CD14-positive monocyte (primary cell): ENCODE data around the gene ARHGEF10L. TPM values are rescaled to one million over a fixed set of nuclear protein-coding genes. Genes with fewer than 3 reads are reported as not detected.

Experiments used
- DNase-seq, 3 donors: peaks; one replicate each; pipeline ENCODE4 v3.0.0-alpha.2; 2011 to 2022
- H2AFZ ChIP-seq: 2 replicates; pipeline ENCODE4 v1.6.0; 2012; ENCODE audit warnings: mild to moderate bottlenecking, low read depth, low read length, inconsistent platforms; ENCODE audit not compliant: insufficient read depth, poor library complexity, severe bottlenecking
- H3K27ac ChIP-seq, 2 donors: 1 replicate in 1 of 2; 2 replicates in 1 of 2; pipeline ENCODE4 v1.5.1; 2012 to 2013; ENCODE audit warnings: low read length in 2 of 2, control low read depth in 1 of 2, inconsistent platforms in 1 of 2, low read depth in 1 of 2, mild to moderate bottlenecking in 1 of 2
- H3K27me3 ChIP-seq, 2 donors: one replicate each; pipeline versions ENCODE4 v1.6.0 to v1.6.1; 2011 to 2013; ENCODE audit warnings: low read length in 2 of 2; ENCODE audit not compliant: control insufficient read depth in 2 of 2, insufficient read depth in 2 of 2
- H3K36me3 ChIP-seq, 2 donors: replicated peaks in 1 of 2; 1 replicate in 1 of 2; 2 replicates in 1 of 2; pipeline versions ENCODE4 v1.5.1 to v1.6.1; 2012 to 2013; ENCODE audit warnings: low read length in 2 of 2, control low read depth in 1 of 2, inconsistent platforms in 1 of 2, mild to moderate bottlenecking in 1 of 2; ENCODE audit not compliant: insufficient read depth in 2 of 2, control insufficient read depth in 1 of 2
- H3K4me1 ChIP-seq, 2 donors: 1 replicate in 1 of 2; 2 replicates in 1 of 2; pipeline versions ENCODE4 v1.5.1 to v1.6.1; 2012 to 2013; ENCODE audit warnings: low read length in 2 of 2, control low read depth in 1 of 2, inconsistent platforms in 1 of 2, mild to moderate bottlenecking in 1 of 2, moderate library complexity in 1 of 2; ENCODE audit not compliant: insufficient read depth in 2 of 2, control insufficient read depth in 1 of 2
- H3K4me2 ChIP-seq: replicated peaks from 2 replicates; pipeline ENCODE3; 2012; ENCODE audit warnings: low read length, moderate library complexity, mild to moderate bottlenecking; ENCODE audit not compliant: poor library complexity, severe bottlenecking; ENCODE audit errors: extremely low read depth
- H3K4me3 ChIP-seq, 3 experiments: fragments of 200-600 bp in 1 of 3; sonication (generic) in 1 of 3; replicated peaks in 1 of 3; 1 replicate in 2 of 3; 2 replicates in 1 of 3; pipeline ENCODE4 v1.5.1; 2011 to 2013; ENCODE audit warnings: low read length in 3 of 3, mild to moderate bottlenecking in 3 of 3, control low read depth in 2 of 3, low read depth in 2 of 3, inconsistent platforms in 1 of 3, moderate library complexity in 1 of 3
- H3K79me2 ChIP-seq: 2 replicates; pipeline ENCODE4 v1.6.0; 2012; ENCODE audit warnings: mild to moderate bottlenecking, control low read depth, inconsistent platforms, low read length, moderate library complexity; ENCODE audit not compliant: insufficient read depth
- H3K9ac ChIP-seq: 2 replicates; pipeline ENCODE4 v1.6.0; 2017; ENCODE audit warnings: low read length, mild to moderate bottlenecking; ENCODE audit not compliant: insufficient read depth, poor library complexity, severe bottlenecking
- H3K9me3 ChIP-seq, 2 donors: replicated peaks in 1 of 2; 1 replicate in 1 of 2; 2 replicates in 1 of 2; pipeline versions ENCODE4 v1.5.1 to v1.6.1; 2012 to 2013; ENCODE audit warnings: low read length in 2 of 2, control low read depth in 1 of 2; ENCODE audit not compliant: control insufficient read depth in 1 of 2, insufficient read depth in 1 of 2
- H4K20me1 ChIP-seq: 2 replicates; pipeline ENCODE4 v1.6.0; 2012; ENCODE audit warnings: mild to moderate bottlenecking, low read length, control low read depth, moderate library complexity; ENCODE audit not compliant: insufficient read depth
- H3K27ac Mint-ChIP-seq, 7 donors: one replicate each; pipeline ENCODE4 v1.8.0; 2020; ENCODE audit warnings: mild to moderate bottlenecking in 7 of 7, mixed read lengths in 7 of 7, moderate library complexity in 6 of 7, inconsistent platforms in 2 of 7
- H3K27me3 Mint-ChIP-seq, 3 donors: one replicate each; pipeline ENCODE4 v1.8.0; 2021 to 2022; ENCODE audit warnings: low read depth in 3 of 3, mild to moderate bottlenecking in 3 of 3, mixed read lengths in 3 of 3, moderate library complexity in 3 of 3, inconsistent platforms in 1 of 3
- H3K36me3 Mint-ChIP-seq, 2 donors: one replicate each; pipeline ENCODE4 v1.8.0; 2020; ENCODE audit warnings: mixed read lengths in 2 of 2, inconsistent platforms in 1 of 2, mild to moderate bottlenecking in 1 of 2
- H3K4me1 Mint-ChIP-seq: one replicate; pipeline ENCODE4 v1.8.0; 2020; ENCODE audit warnings: mild to moderate bottlenecking, mixed read lengths
- H3K4me3 Mint-ChIP-seq, 2 donors: one replicate each; pipeline ENCODE4 v1.8.0; 2020; ENCODE audit warnings: mild to moderate bottlenecking in 2 of 2, mixed read lengths in 2 of 2, moderate library complexity in 1 of 2
- H3K9me3 Mint-ChIP-seq, 7 donors: one replicate each; pipeline ENCODE4 v1.8.0; 2020 to 2022; ENCODE audit warnings: mixed read lengths in 7 of 7, mild to moderate bottlenecking in 6 of 7, moderate library complexity in 6 of 7, inconsistent platforms in 2 of 7
- CTCF ChIP-seq: fragments of 200-600 bp; IDR thresholded peaks from one replicate; pipeline ENCODE4 v1.8.0; 2022; ENCODE audit warnings: antibody characterized with exemption, mild to moderate bottlenecking
- WGBS: methylation state at CpG from one replicate; pipeline ENCODE4 v1.1.5; 2013; ENCODE audit warnings: missing lambda C conversion rate; ENCODE audit not compliant: insufficient coverage; 5-methylcytosine and 5-hydroxymethylcytosine counted together
- intact Hi-C, 2 donors: fragments of 100-400 bp; cut with micrococcal nuclease; formaldehyde crosslinking; loops; one replicate each; pipeline versions ENCODE4 v1.15.0 to v1.15.1; 2023
- polyA plus RNA-seq, 3 donors: library from polyadenylated mRNA; depleted of rRNA in 1 of 3; unstranded in 2 of 3; stranded (reverse) in 1 of 3; fragments of 300-500 nt in 2 of 3; fragments of >200 nt in 1 of 3; fragmentation: Illumina TruSeq in 2 of 3; gene quantifications; 1 replicate in 2 of 3; 2 replicates in 1 of 3; pipeline ENCODE4 v1.2.3, GENCODE V29; 2012 to 2021

The ARHGEF10L gene
- polyA plus RNA-seq, 3 donors, result 20.7 to 95.7 (median 23.7) TPM

- Histone ChIP-seq H3K9ac (no peak overlapping the region), H3K27ac (no peak overlapping the region), H4K20me1 (no peaks in the 10 kb centered on the region), H3K27me3 (no peaks in the 10 kb centered on the region), H3K9me3 (no peaks in the 10 kb centered on the region), H3K36me3 (no peaks in the 10 kb centered on the region), H3K79me2 (no peaks in the 10 kb centered on the region), H2AFZ (no peak overlapping the region), H3K4me2 (no peak overlapping the region), H3K4me1 (peaks cover 6 to 9% of the 10 kb centered on the region in 2 donors), H3K4me3 (no peak overlapping the region)
- DNase-seq, result no peak
- no peaks in the 10 kb centered on the region for H3K9me3 Mint-ChIP-seq
- 72% methylated on average over 9 of the region's 15 CpGs for whole genome bisulfite sequencing
- H3K4me1 Mint-ChIP-seq, result peaks cover 14% of the 10 kb centered on the region
- no peak overlapping the region for H3K4me3 Mint-ChIP-seq
- H3K36me3 Mint-ChIP-seq, result no peaks in the 10 kb centered on the region
- H3K27ac Mint-ChIP-seq, result peak overlapping the region in 2 of 7 donors; percentile 10 to 76
- intact Hi-C loops, result no loop called here
- TF ChIP-seq CTCF, result no peak
- peaks cover 5 to 9% (median 6%) of the 10 kb centered on the region in 3 donors for H3K27me3 Mint-ChIP-seq
Observed at GRCh38 chr1:17575797-17576518, 36.5 kb downstream of the ARHGEF10L start.

- Histone ChIP-seq H3K79me2 (no peaks in the 10 kb centered on the region), H3K27ac (no peak overlapping the region), H4K20me1 (no peaks in the 10 kb centered on the region), H3K9ac (no peak overlapping the region), H3K36me3 (no peaks in the 10 kb centered on the region), H3K9me3 (no peaks in the 10 kb centered on the region), H3K4me2 (no peak overlapping the region), H3K4me1 (peaks cover 12 to 14% of the 10 kb centered on the region in 2 donors), H2AFZ (no peak overlapping the region), H3K4me3 (no peak overlapping the region), H3K27me3 (no peaks in the 10 kb centered on the region)
- Mint-ChIP-seq H3K4me3 (no peak overlapping the region), H3K27ac (peak overlapping the region in 1 of 7 donors; percentile 76), H3K27me3 (peaks cover 5 to 9% (median 6%) of the 10 kb centered on the region in 3 donors), H3K4me1 (peaks cover 16% of the 10 kb centered on the region), H3K36me3 (no peaks in the 10 kb centered on the region), H3K9me3 (no peaks in the 10 kb centered on the region)
- intact Hi-C loops, result no loop called here
- no peak for TF ChIP-seq CTCF
- DNase-seq, result no peak
- 89% methylated on average over 5 of the region's 6 CpGs for WGBS
Observed at GRCh38 chr1:17576519-17576853, 37.0 kb downstream of the ARHGEF10L start.
